Measurements from ENCODE around the gene EGR1. TPM values are rescaled to one million over a fixed set of nuclear protein-coding genes. Genes with fewer than 3 reads are reported as not detected.

The EGR1 gene
- 10 to 100 TPM; 10.0 to 10.7 TPM for total RNA-seq

DNA sequence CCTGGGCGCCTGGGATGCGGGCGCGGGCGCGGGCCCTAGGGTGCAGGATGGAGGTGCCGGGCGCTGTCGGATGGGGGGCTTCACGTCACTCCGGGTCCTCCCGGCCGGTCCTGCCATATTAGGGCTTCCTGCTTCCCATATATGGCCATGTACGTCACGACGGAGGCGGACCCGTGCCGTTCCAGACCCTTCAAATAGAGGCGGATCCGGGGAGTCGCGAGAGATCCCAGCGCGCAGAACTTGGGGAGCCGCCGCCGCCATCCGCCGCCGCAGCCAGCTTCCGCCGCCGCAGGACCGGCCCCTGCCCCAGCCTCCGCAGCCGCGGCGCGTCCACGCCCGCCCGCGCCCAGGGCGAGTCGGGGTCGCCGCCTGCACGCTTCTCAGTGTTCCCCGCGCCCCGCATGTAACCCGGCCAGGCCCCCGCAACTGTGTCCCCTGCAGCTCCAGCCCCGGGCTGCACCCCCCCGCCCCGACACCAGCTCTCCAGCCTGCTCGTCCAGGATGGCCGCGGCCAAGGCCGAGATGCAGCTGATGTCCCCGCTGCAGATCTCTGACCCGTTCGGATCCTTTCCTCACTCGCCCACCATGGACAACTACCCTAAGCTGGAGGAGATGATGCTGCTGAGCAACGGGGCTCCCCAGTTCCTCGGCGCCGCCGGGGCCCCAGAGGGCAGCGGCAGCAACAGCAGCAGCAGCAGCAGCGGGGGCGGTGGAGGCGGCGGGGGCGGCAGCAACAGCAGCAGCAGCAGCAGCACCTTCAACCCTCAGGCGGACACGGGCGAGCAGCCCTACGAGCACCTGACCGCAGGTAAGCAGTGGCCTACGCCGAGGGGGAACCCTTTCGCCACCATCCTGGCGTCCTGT lies at the start of gene EGR1:
Gene EGR1 (plus strand): TSS at position 219 of the 864 bp plus-strand sequence. CDS start 283 bp downstream, at position 502.
- Mint-ChIP-seq H3K4me1 (peaks cover 14% of the 10 kb centered on the region), H3K27me3 (peaks cover 15% of the 10 kb centered on the region), H3K27ac (peak within 1 kb of the TSS; percentile 94), H3K4me3 (peak within 1 kb of the TSS; percentile 83), H3K36me3 (peaks cover 2% of the 10 kb centered on the region), H3K9me3 (ENCODE audit: low read depth) (no peaks in the 10 kb centered on the region)
- peak; percentile 57 for ATAC-seq
- CTCF ChIA-PET, result interaction anchor here (0.7 to 10.5 kb wide), 18 partner anchors 10 to 926 kb away, joined by 3 to 100 read pairs (median 4); partner anchors contain the start of genes ETF1, HSPA9 and KDM3B
- peak; percentile 97 for DNase-seq

GRCh38 chr5:138418444-138418843 lies 46.8 kb upstream of the EGR1 start:
- ATAC-seq (no peak), DNase-seq (no peak)
- peaks cover 9% of the 10 kb centered on the region for H3K4me1 Mint-ChIP-seq
- H3K27me3 Mint-ChIP-seq, result no peaks in the 10 kb centered on the region
- CTCF ChIA-PET, result no interaction called here
- peaks cover 43% of the 10 kb centered on the region for H3K36me3 Mint-ChIP-seq
- H3K9me3 Mint-ChIP-seq (ENCODE audit: low read depth), result no peaks in the 10 kb centered on the region
- H3K4me3 Mint-ChIP-seq, result no peak overlapping the region
- no peak overlapping the region for H3K27ac Mint-ChIP-seq

GRCh38 chr5:138425079-138425478 lies 40.2 kb upstream of the EGR1 start:
- peaks cover 41% of the 10 kb centered on the region for H3K36me3 Mint-ChIP-seq
- no peak overlapping the region for H3K27ac Mint-ChIP-seq
- ATAC-seq, result no peak
- no peaks in the 10 kb centered on the region for H3K9me3 Mint-ChIP-seq (ENCODE audit: low read depth)
- no peaks in the 10 kb centered on the region for H3K27me3 Mint-ChIP-seq
- H3K4me1 Mint-ChIP-seq, result no peaks in the 10 kb centered on the region
- H3K4me3 Mint-ChIP-seq, result no peak overlapping the region
- CTCF ChIA-PET, result interaction anchor here (0.5 to 1.6 kb wide), 3 partner anchors 14 to 118 kb away, joined by 3 to 4 read pairs (median 3); no protein-coding TSS in a partner anchor
- DNase-seq, result no peak

GRCh38 chr5:138435943-138436342 lies 29.3 kb upstream of the EGR1 start:
- no peak for ATAC-seq

DNA sequence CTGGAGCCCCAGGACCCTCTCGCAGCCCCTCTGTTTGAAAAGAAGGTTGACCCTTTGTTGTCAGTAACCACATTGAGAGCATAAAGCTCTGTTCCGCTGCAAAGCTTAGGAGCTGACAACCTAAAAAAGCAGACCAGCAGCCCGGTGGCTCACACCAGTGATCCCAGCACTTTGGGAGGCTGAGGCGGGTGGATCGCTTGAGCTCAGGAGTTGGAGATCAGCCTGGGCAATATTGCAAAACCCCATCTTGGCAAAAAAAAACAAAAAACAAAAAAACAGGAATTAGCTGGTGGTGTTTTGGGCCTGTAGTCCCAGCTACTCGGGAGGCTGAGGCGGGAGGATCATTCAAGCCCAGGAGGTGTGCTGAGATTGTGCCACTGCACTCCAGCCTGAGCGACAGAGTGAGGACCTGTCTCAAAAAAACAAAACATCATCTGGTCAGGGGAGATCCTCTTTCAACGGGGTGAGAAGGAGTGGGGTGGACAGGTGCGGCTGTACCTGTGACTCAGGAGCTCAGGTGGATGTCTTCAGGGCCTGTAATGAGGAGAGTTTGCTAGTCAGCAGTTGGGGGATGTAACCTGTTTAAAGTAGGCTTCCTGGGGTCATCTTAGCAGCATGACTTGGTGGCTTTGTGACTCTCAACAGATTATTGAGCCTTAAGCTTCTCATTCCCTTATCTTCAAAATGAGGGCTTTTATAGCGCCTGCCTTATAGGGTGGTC lies 27.1 kb upstream of the EGR1 start:
- no peaks in the 10 kb centered on the region for H3K9me3 Mint-ChIP-seq (ENCODE audit: low read depth)
- H3K36me3 Mint-ChIP-seq, result peaks cover 6% of the 10 kb centered on the region
- no peak for ATAC-seq
- CTCF ChIA-PET, result interaction anchor here (1.1 to 5.7 kb wide), 7 partner anchors 10 to 259 kb away, joined by 3 to 37 read pairs (median 3); partner anchors contain the start of genes KDM3B and KIF20A
- peaks cover 13% of the 10 kb centered on the region for H3K4me1 Mint-ChIP-seq
- H3K4me3 Mint-ChIP-seq, result peak overlapping the region; percentile 71
- DNase-seq, result no peak
- H3K27ac Mint-ChIP-seq, result no peak overlapping the region
- peaks cover 7% of the 10 kb centered on the region for H3K27me3 Mint-ChIP-seq

More at GRCh38 chr5:138435943-138436342, 29.3 kb upstream of the EGR1 start:
- CTCF ChIA-PET, result interaction anchor here (1.6 kb wide), 1 partner anchor 19 kb away, joined by 3 read pairs; no protein-coding TSS in a partner anchor
- Mint-ChIP-seq H3K9me3 (ENCODE audit: low read depth) (no peaks in the 10 kb centered on the region), H3K27ac (no peak overlapping the region), H3K4me1 (peaks cover 13% of the 10 kb centered on the region), H3K36me3 (peaks cover 18% of the 10 kb centered on the region), H3K27me3 (peaks cover 7% of the 10 kb centered on the region), H3K4me3 (no peak overlapping the region)
- DNase-seq, result no peak

- CTCF ChIA-PET, result interaction anchor here (1.1 to 5.7 kb wide), 7 partner anchors 10 to 260 kb away, joined by 3 to 37 read pairs (median 3); partner anchors contain the start of genes KDM3B and KIF20A
- Mint-ChIP-seq H3K36me3 (peaks cover 6% of the 10 kb centered on the region), H3K9me3 (ENCODE audit: low read depth) (no peaks in the 10 kb centered on the region), H3K27ac (no peak within 1 kb of the TSS), H3K27me3 (peaks cover 7% of the 10 kb centered on the region), H3K4me3 (peak within 1 kb of the TSS; percentile 71), H3K4me1 (peaks cover 13% of the 10 kb centered on the region)
- ATAC-seq, result peak; percentile 91
- peak; percentile 65 for DNase-seq
These were observed 26.4 kb upstream of the EGR1 start, which contains the start of gene REEP2 for GRCh38 chr5:138438724-138439476. Gene REEP2 (plus strand): TSS chr5:138439057. CDS start chr5:138439209, 152 bp downstream.

GRCh38 chr5:138439477-138440158 lies 25.7 kb upstream of the EGR1 start:
- peaks cover 7% of the 10 kb centered on the region for H3K27me3 Mint-ChIP-seq
- H3K27ac Mint-ChIP-seq, result no peak overlapping the region
- CTCF ChIA-PET, result interaction anchor here (5.7 kb wide), 1 partner anchor 9 kb away, joined by 37 read pairs; no protein-coding TSS in a partner anchor
- DNase-seq (no peak), ATAC-seq (peak; percentile 2)
- peaks cover 13% of the 10 kb centered on the region for H3K4me1 Mint-ChIP-seq
- no peaks in the 10 kb centered on the region for H3K9me3 Mint-ChIP-seq (ENCODE audit: low read depth)
- peak overlapping the region; percentile 67 for H3K4me3 Mint-ChIP-seq
- H3K36me3 Mint-ChIP-seq, result peaks cover 4% of the 10 kb centered on the region

DNA sequence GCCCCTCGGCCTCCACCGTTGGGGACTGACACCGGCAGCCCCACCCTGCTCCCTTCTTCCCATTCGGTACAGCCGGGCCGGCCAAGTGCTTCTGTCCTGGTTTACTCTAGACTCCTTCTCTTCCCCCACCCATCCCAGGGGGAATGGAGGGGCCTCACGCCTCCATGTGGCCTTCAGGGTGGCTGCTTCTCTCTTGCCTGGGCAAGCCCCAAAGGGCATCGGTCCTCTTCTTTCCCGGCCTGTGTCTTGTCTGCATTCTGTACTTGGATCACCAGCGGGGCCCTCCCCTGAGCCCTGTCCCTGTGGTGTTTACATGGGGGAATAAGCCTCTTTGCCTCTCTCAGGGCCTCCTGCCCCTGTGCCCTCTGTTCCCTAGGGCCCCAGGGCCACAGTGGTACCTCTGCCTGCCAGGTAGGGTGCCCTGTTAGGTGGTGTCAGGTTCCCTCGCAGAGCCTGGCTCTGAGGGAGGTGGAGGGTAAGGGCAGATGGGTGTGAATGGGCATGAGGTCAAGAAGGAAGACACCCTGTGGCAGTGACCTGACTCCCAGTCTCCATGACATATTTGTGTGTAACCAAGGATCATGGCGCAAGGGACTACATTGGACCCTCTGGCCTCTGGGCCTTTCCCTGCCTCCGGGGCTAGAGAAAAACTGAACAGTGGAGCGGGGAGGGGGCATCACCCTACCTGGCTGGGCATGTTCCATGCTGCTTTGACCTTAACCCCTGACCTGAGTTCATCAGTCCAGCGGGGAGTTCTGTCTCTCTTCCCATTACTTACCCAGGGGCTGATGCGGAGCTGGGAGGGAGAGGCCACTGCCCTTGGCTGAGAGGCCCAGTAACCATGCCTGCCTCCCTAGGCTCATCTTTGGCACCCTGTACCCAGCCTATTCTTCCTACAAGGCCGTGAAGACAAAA lies 24.9 kb upstream of the EGR1 start:
- Mint-ChIP-seq H3K27me3 (peaks cover 7% of the 10 kb centered on the region), H3K27ac (no peak overlapping the region), H3K4me1 (peaks cover 13% of the 10 kb centered on the region), H3K4me3 (peak overlapping the region; percentile 35), H3K9me3 (ENCODE audit: low read depth) (no peaks in the 10 kb centered on the region), H3K36me3 (peaks cover 4% of the 10 kb centered on the region)
- no peak for ATAC-seq
- DNase-seq, result no peak
- CTCF ChIA-PET, result interaction anchor here (5.7 kb wide), 1 partner anchor 8 kb away, joined by 37 read pairs; no protein-coding TSS in a partner anchor

DNA sequence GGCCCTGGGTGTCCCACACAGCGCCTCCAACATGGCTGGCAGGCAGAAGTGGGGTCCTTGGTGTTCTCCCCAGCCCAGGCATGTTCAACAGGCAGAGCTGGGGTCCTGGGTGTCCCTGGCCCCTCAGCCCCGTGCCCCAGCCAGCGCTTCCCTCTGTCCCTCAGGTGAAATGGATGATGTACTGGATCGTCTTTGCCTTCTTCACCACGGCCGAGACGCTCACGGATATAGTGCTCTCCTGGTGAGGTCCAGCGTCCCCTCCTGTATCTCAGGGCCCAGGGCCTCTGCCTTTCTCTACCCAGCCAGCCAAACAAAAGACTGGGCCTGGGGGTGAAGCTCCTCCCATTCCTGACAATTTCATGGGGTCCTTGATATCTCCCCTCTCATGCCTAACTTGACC lies 24.1 kb upstream of the EGR1 start:
- Mint-ChIP-seq H3K9me3 (ENCODE audit: low read depth) (no peaks in the 10 kb centered on the region), H3K27ac (no peak overlapping the region), H3K36me3 (no peaks in the 10 kb centered on the region), H3K4me1 (peaks cover 13% of the 10 kb centered on the region), H3K27me3 (peaks cover 7% of the 10 kb centered on the region), H3K4me3 (no peak overlapping the region)
- ATAC-seq (no peak), DNase-seq (no peak)
- CTCF ChIA-PET, result interaction anchor here (1.0 to 5.7 kb wide), 2 partner anchors 7 to 63 kb away, joined by 3 to 37 read pairs; no protein-coding TSS in a partner anchor

- Mint-ChIP-seq H3K27me3 (peaks cover 2% of the 10 kb centered on the region), H3K9me3 (ENCODE audit: low read depth) (no peaks in the 10 kb centered on the region), H3K4me1 (peaks cover 6% of the 10 kb centered on the region), H3K36me3 (no peaks in the 10 kb centered on the region), H3K27ac (no peak overlapping the region), H3K4me3 (no peak overlapping the region)
- ATAC-seq (no peak), DNase-seq (no peak)
- CTCF ChIA-PET, result interaction anchor here (1.5 kb wide), 1 partner anchor 12 kb away, joined by 4 read pairs; no protein-coding TSS in a partner anchor
These were observed 21.1 kb upstream of the EGR1 start for GRCh38 chr5:138444078-138444773.
